ENCODE results near the gene TRIM56.

The TRIM56 gene

DNA sequence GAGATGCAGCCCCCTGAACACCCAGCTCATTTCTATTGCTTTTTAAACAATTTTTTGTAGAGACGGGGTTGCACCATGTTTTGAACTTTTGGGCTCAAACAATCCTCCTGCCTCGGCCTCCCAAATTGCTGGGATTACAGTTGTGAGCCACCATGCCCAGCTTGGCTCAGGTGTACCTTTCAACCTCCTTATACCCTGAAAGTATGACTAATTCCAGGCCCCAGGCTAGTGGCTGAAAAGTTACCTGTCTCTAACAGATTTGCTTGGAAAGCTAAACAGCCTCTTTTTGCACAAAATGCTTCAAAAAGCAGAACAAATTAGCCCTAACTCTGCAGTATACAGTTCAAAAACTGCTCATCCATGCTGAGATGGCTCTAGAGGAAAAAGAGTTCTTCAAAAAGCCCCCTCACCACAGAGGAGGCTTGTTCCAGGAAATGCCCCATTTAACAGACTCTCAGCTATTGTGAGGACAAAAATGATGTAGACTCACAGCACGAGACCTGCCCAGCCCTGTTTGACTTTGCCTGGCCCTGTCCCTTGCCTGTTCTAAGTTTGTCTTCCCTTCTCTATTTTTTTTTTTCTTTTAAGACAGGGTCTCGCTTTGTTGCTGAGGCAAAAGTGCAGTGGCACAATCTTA is 55.6 kb downstream of the TRIM56 start:
- no peaks in the 10 kb centered on the region for H3K9me3 Mint-ChIP-seq

More for the DNA sequence above, 55.6 kb downstream of the TRIM56 start:
- DNase-seq (ENCODE audit: low spot score), result no peak
- no peak overlapping the region for H3K4me3 Mint-ChIP-seq
- H3K27me3 Mint-ChIP-seq (ENCODE audit: low read depth), result peaks cover 28% of the 10 kb centered on the region
- no peaks in the 10 kb centered on the region for H3K36me3 Mint-ChIP-seq (ENCODE audit: low read depth)
- H3K27ac Mint-ChIP-seq, result no peak overlapping the region
- H3K4me1 Mint-ChIP-seq (ENCODE audit: low read depth), result peaks cover 39% of the 10 kb centered on the region
